Measurements from ENCODE around the gene KMO.

The KMO gene

GRCh38 chr1:241532162-241532531, at the start of gene KMO:
Gene KMO, plus strand, starts transcription at chr1:241532378. Its CDS starts 67 bp downstream, at chr1:241532445.
- no peak for DNase-seq (ENCODE audit: low read depth)

GRCh38 chr1:241482761-241483250, 49.4 kb upstream of the KMO start:
- DNase-seq (ENCODE audit: low read depth): no peak

- DNase-seq (ENCODE audit: low read depth): no peak
Observed at GRCh38 chr1:241485145-241485544, 47.0 kb upstream of the KMO start.

- DNase-seq (ENCODE audit: low read depth): no peak
Observed at GRCh38 chr1:241485554-241485992, 46.6 kb upstream of the KMO start.

- DNase-seq (ENCODE audit: low read depth): no peak
Observed at GRCh38 chr1:241488739-241489138, 43.4 kb upstream of the KMO start.

GRCh38 chr1:241495741-241496140, 36.4 kb upstream of the KMO start:
- no peak for DNase-seq (ENCODE audit: low read depth)

GRCh38 chr1:241499910-241500309, 32.3 kb upstream of the KMO start:
- no peak for DNase-seq (ENCODE audit: low read depth)

- DNase-seq (ENCODE audit: low read depth): no peak
Observed at GRCh38 chr1:241503444-241503843, 28.7 kb upstream of the KMO start.

- DNase-seq (ENCODE audit: low read depth): no peak
Observed at GRCh38 chr1:241507189-241507863, 24.9 kb upstream of the KMO start.

- no peak for DNase-seq (ENCODE audit: low read depth)
Observed at GRCh38 chr1:241513378-241513777, 18.8 kb upstream of the KMO start.

GRCh38 chr1:241518476-241519307, 13.5 kb upstream of the KMO start:
- DNase-seq (ENCODE audit: low read depth): no peak

- DNase-seq (ENCODE audit: low read depth): peak; percentile 92
Observed at GRCh38 chr1:241519308-241520079, 12.7 kb upstream of the KMO start, which contains the start of gene FH. Gene FH, minus strand, starts transcription at chr1:241519755. Its CDS starts 33 bp downstream, at chr1:241519722.

GRCh38 chr1:241520080-241520465, 12.1 kb upstream of the KMO start:
- no peak for DNase-seq (ENCODE audit: low read depth)

GRCh38 chr1:241521718-241522117, 10.5 kb upstream of the KMO start:
- DNase-seq (ENCODE audit: low read depth): no peak

- DNase-seq (ENCODE audit: low read depth): no peak
Observed at GRCh38 chr1:241525026-241525425, 7.2 kb upstream of the KMO start.

- no peak for DNase-seq (ENCODE audit: low read depth)
Observed at GRCh38 chr1:241527146-241527545, 5.0 kb upstream of the KMO start.

- no peak for DNase-seq (ENCODE audit: low read depth)
Observed at GRCh38 chr1:241531195-241532161, 700 bp upstream of the KMO start.

- DNase-seq (ENCODE audit: low read depth): no peak
Observed at GRCh38 chr1:241532864-241533263, 686 bp downstream of the KMO start.

GRCh38 chr1:241533326-241534115, 1.3 kb downstream of the KMO start:
- no peak for DNase-seq (ENCODE audit: low read depth)

- no peak for DNase-seq (ENCODE audit: low read depth)
Observed at GRCh38 chr1:241536304-241536703, 4.1 kb downstream of the KMO start.
